Subcutaneous abdominal adipose tissue (tissue), 5 donors: ENCODE measurements around the gene NRN1.
"Not testable (repeated sequence)": the region's sequence is repeated elsewhere in the genome, so short reads cannot be mapped to it uniquely, and the experiment has no call there.

Experiments
- H3K27ac ChIP-seq: one replicate; pipeline ENCODE4 v1.7.0; 2013; ENCODE audit warnings: low read depth, mild to moderate bottlenecking, inconsistent platforms, low read length, moderate library complexity
- H3K27me3 ChIP-seq, 5 donors: one replicate each; pipeline ENCODE4 v1.7.0; 2013; ENCODE audit warnings: low read length in 5 of 5, inconsistent platforms in 1 of 5; ENCODE audit not compliant: control insufficient read depth in 5 of 5, insufficient read depth in 4 of 5
- H3K36me3 ChIP-seq, 5 donors: one replicate each; pipeline ENCODE4 v1.7.0; 2013; ENCODE audit warnings: low read length in 5 of 5; ENCODE audit not compliant: control insufficient read depth in 5 of 5, insufficient read depth in 5 of 5
- H3K4me1 ChIP-seq, 5 donors: one replicate each; pipeline ENCODE4 v1.7.0; 2013; ENCODE audit warnings: low read length in 5 of 5, mild to moderate bottlenecking in 3 of 5, moderate library complexity in 1 of 5; ENCODE audit not compliant: control insufficient read depth in 5 of 5, insufficient read depth in 5 of 5
- H3K4me3 ChIP-seq, 5 donors: one replicate each; pipeline ENCODE4 v1.7.0; 2013; ENCODE audit warnings: low read length in 5 of 5, low read depth in 1 of 5
- H3K9ac ChIP-seq, 5 donors: one replicate each; pipeline ENCODE4 v1.7.0; 2013; ENCODE audit warnings: low read length in 5 of 5, mild to moderate bottlenecking in 4 of 5, moderate library complexity in 3 of 5
- H3K9me3 ChIP-seq, 5 donors: one replicate each; pipeline ENCODE4 v1.7.0; 2013; ENCODE audit warnings: low read length in 5 of 5; ENCODE audit not compliant: control insufficient read depth in 5 of 5
- donor health status: healthy.
- donor health status: healthy.
- donor health status: healthy.
- donor health status: healthy.
- donor health status: healthy.

Gene NRN1

GRCh38 chr6:5984150-5985089 lies 22.3 kb downstream of the NRN1 start:
- Histone ChIP-seq H3K4me3 (no peak overlapping the region), H3K9ac (no peak overlapping the region), H3K27me3 (no peaks in the 10 kb centered on the region), H3K27ac (no peak overlapping the region), H3K4me1 (peaks cover 3 to 11% (median 7%) of the 10 kb centered on the region in 5 donors), H3K9me3 (peaks cover 0 to 2% (median 0%) of the 10 kb centered on the region in 5 donors), H3K36me3 (no peaks in the 10 kb centered on the region)

GRCh38 chr6:5981126-5982026 lies 25.3 kb downstream of the NRN1 start:
- no peak overlapping the region for H3K9ac ChIP-seq
- no peak overlapping the region for H3K4me3 ChIP-seq
- no peaks in the 10 kb centered on the region for H3K27me3 ChIP-seq
- H3K9me3 ChIP-seq = no peaks in the 10 kb centered on the region
- no peaks in the 10 kb centered on the region for H3K36me3 ChIP-seq
- H3K27ac ChIP-seq = no peak overlapping the region
- H3K4me1 ChIP-seq = peaks cover 0 to 11% (median 5%) of the 10 kb centered on the region in 5 donors

- Histone ChIP-seq H3K27me3 (no peaks in the 10 kb centered on the region), H3K27ac (no peak overlapping the region), H3K4me1 (peaks cover 0 to 11% (median 5%) of the 10 kb centered on the region in 5 donors), H3K9ac (no peak overlapping the region), H3K9me3 (no peaks in the 10 kb centered on the region), H3K4me3 (no peak overlapping the region), H3K36me3 (no peaks in the 10 kb centered on the region)
These were observed 26.9 kb downstream of the NRN1 start for GRCh38 chr6:5979650-5980420.

- Histone ChIP-seq H3K9me3 (no peaks in the 10 kb centered on the region), H3K27me3 (no peaks in the 10 kb centered on the region), H3K36me3 (no peaks in the 10 kb centered on the region), H3K4me1 (peaks cover 0 to 6% (median 5%) of the 10 kb centered on the region in 5 donors), H3K4me3 (no peak overlapping the region), H3K9ac (no peak overlapping the region), H3K27ac (no peak overlapping the region)
These were observed 29.9 kb downstream of the NRN1 start for GRCh38 chr6:5976811-5977210.

GRCh38 chr6:5968817-5969734 lies 37.6 kb downstream of the NRN1 start:
- H3K4me3 ChIP-seq = no peak overlapping the region
- H3K36me3 ChIP-seq = no peaks in the 10 kb centered on the region
- peaks cover 0 to 3% (median 0%) of the 10 kb centered on the region in 5 donors for H3K27me3 ChIP-seq
- no peaks in the 10 kb centered on the region for H3K9me3 ChIP-seq
- no peak overlapping the region for H3K9ac ChIP-seq
- no peak overlapping the region for H3K27ac ChIP-seq
- H3K4me1 ChIP-seq = peaks cover 0 to 12% (median 8%) of the 10 kb centered on the region in 5 donors

- not testable (repeated sequence) for H3K9ac ChIP-seq, H3K27ac ChIP-seq, H3K27me3 ChIP-seq, H3K4me3 ChIP-seq, H3K9me3 ChIP-seq, H3K36me3 ChIP-seq
- peaks cover 0 to 12% (median 8%) of the 10 kb centered on the region in 5 donors for H3K4me1 ChIP-seq
These were observed 38.7 kb downstream of the NRN1 start for GRCh38 chr6:5968036-5968435.

- Histone ChIP-seq H3K36me3 (no peaks in the 10 kb centered on the region), H3K4me3 (no peak overlapping the region), H3K9me3 (peaks cover 0 to 3% (median 0%) of the 10 kb centered on the region in 5 donors), H3K27me3 (peaks cover 0 to 3% (median 0%) of the 10 kb centered on the region in 5 donors), H3K9ac (no peak overlapping the region), H3K4me1 (peaks cover 0 to 12% (median 8%) of the 10 kb centered on the region in 5 donors), H3K27ac (no peak overlapping the region)
These were observed 39.1 kb downstream of the NRN1 start for GRCh38 chr6:5967594-5967993.

- no peak overlapping the region for H3K4me3 ChIP-seq
- no peaks in the 10 kb centered on the region for H3K4me1 ChIP-seq
- H3K36me3 ChIP-seq = no peaks in the 10 kb centered on the region
- H3K9ac ChIP-seq = no peak overlapping the region
- no peak overlapping the region for H3K27ac ChIP-seq
- no peaks in the 10 kb centered on the region for H3K27me3 ChIP-seq
- peaks cover 0 to 3% (median 0%) of the 10 kb centered on the region in 5 donors for H3K9me3 ChIP-seq
These were observed 43.9 kb downstream of the NRN1 start for GRCh38 chr6:5962794-5963193.

- H3K4me3 ChIP-seq = no peak overlapping the region
- no peak overlapping the region for H3K9ac ChIP-seq
- no peaks in the 10 kb centered on the region for H3K4me1 ChIP-seq
- H3K36me3 ChIP-seq = no peaks in the 10 kb centered on the region
- H3K27me3 ChIP-seq = no peaks in the 10 kb centered on the region
- H3K9me3 ChIP-seq = peaks cover 0 to 3% (median 0%) of the 10 kb centered on the region in 5 donors
- no peak overlapping the region for H3K27ac ChIP-seq
These were observed 44.9 kb downstream of the NRN1 start for GRCh38 chr6:5961836-5962235.
